Parathyroid adenoma (tissue), 2 donors: Measurements from ENCODE around the gene MTF1.

Source experiments
- H2AFZ ChIP-seq: fragments of 300-600 bp; sonication (generic); one replicate; pipeline ENCODE4 v1.7.0; 2017; ENCODE audit warnings: antibody characterized with exemption, mild to moderate bottlenecking
- H3K27ac ChIP-seq: fragments of 300-600 bp; sonication (generic); one replicate; pipeline ENCODE4 v1.7.0; 2017
- H3K27me3 ChIP-seq: fragments of 300-600 bp; sonication (generic); one replicate; pipeline ENCODE4 v1.7.0; 2017; ENCODE audit warnings: low read length; ENCODE audit not compliant: control insufficient read depth, insufficient read depth
- H3K36me3 ChIP-seq: fragments of 300-600 bp; sonication (generic); one replicate; pipeline ENCODE4 v1.7.0; 2017; ENCODE audit warnings: low read length; ENCODE audit not compliant: control insufficient read depth, insufficient read depth
- H3K4me1 ChIP-seq: fragments of 300-600 bp; sonication (generic); one replicate; pipeline ENCODE4 v1.7.0; 2017; ENCODE audit warnings: control low read depth
- H3K4me2 ChIP-seq: fragments of 300-600 bp; sonication (generic); one replicate; pipeline ENCODE4 v1.7.0; 2017; ENCODE audit warnings: low read length
- H3K4me3 ChIP-seq: fragments of 300-600 bp; sonication (generic); one replicate; pipeline ENCODE4 v1.7.0; 2017; ENCODE audit warnings: low read depth, low read length
- H3K79me2 ChIP-seq: fragments of 300-600 bp; sonication (generic); one replicate; pipeline ENCODE4 v1.7.0; 2017; ENCODE audit warnings: control low read depth
- H3K9ac ChIP-seq: fragments of 300-600 bp; sonication (generic); one replicate; pipeline ENCODE4 v1.7.0; 2017; ENCODE audit warnings: mild to moderate bottlenecking
- H3K9me3 ChIP-seq: fragments of 300-600 bp; sonication (generic); one replicate; pipeline ENCODE4 v1.7.0; 2017; ENCODE audit warnings: low read length; ENCODE audit not compliant: control insufficient read depth
- CTCF ChIP-seq: fragments of 300-600 bp; sonication (generic); IDR thresholded peaks from one replicate; pipeline ENCODE4 v1.7.0; 2017; ENCODE audit warnings: antibody characterized with exemption, mild to moderate bottlenecking
- donor health status: primary hyperparathyroidism.

Gene MTF1

GRCh38 chr1:37883671-37884070 lies 24.3 kb upstream of the MTF1 start:
- Histone ChIP-seq H2AFZ (no peak overlapping the region), H3K4me3 (no peak overlapping the region), H3K4me2 (no peak overlapping the region), H3K36me3 (no peaks in the 10 kb centered on the region), H3K9ac (no peak overlapping the region), H3K79me2 (no peaks in the 10 kb centered on the region), H3K27me3 (no peaks in the 10 kb centered on the region), H3K9me3 (no peaks in the 10 kb centered on the region), H3K27ac (no peak overlapping the region), H3K4me1 (no peaks in the 10 kb centered on the region)
- no peak for TF ChIP-seq CTCF

GRCh38 chr1:37879865-37880264 lies 20.5 kb upstream of the MTF1 start:
- Histone ChIP-seq H3K27ac (no peak overlapping the region), H3K4me1 (no peaks in the 10 kb centered on the region), H2AFZ (no peak overlapping the region), H3K27me3 (no peaks in the 10 kb centered on the region), H3K79me2 (no peaks in the 10 kb centered on the region), H3K4me2 (no peak overlapping the region), H3K9ac (no peak overlapping the region), H3K9me3 (no peaks in the 10 kb centered on the region), H3K4me3 (no peak overlapping the region), H3K36me3 (no peaks in the 10 kb centered on the region)
- no peak for TF ChIP-seq CTCF

GRCh38 chr1:37878071-37878470 lies 18.7 kb upstream of the MTF1 start:
- TF ChIP-seq CTCF: no peak
- Histone ChIP-seq H2AFZ (no peak overlapping the region), H3K27ac (no peak overlapping the region), H3K36me3 (no peaks in the 10 kb centered on the region), H3K4me3 (no peak overlapping the region), H3K79me2 (no peaks in the 10 kb centered on the region), H3K27me3 (no peaks in the 10 kb centered on the region), H3K4me1 (no peaks in the 10 kb centered on the region), H3K9me3 (no peaks in the 10 kb centered on the region), H3K9ac (no peak overlapping the region), H3K4me2 (no peak overlapping the region)

- no peaks in the 10 kb centered on the region for H3K27me3 ChIP-seq
- no peak for TF ChIP-seq CTCF
- H3K9me3 ChIP-seq: no peaks in the 10 kb centered on the region
- no peak overlapping the region for H3K27ac ChIP-seq
- H2AFZ ChIP-seq: no peak overlapping the region
- H3K9ac ChIP-seq: no peak overlapping the region
- H3K4me1 ChIP-seq: no peaks in the 10 kb centered on the region
- no peaks in the 10 kb centered on the region for H3K79me2 ChIP-seq
- no peaks in the 10 kb centered on the region for H3K36me3 ChIP-seq
- no peak overlapping the region for H3K4me3 ChIP-seq
- no peak overlapping the region for H3K4me2 ChIP-seq
These were observed 16.4 kb upstream of the MTF1 start for GRCh38 chr1:37875833-37876232.

- Histone ChIP-seq H3K36me3 (no peaks in the 10 kb centered on the region), H3K79me2 (no peaks in the 10 kb centered on the region), H3K27me3 (no peaks in the 10 kb centered on the region), H3K27ac (no peak overlapping the region), H3K4me3 (no peak overlapping the region), H2AFZ (no peak overlapping the region), H3K9me3 (no peaks in the 10 kb centered on the region), H3K4me1 (no peaks in the 10 kb centered on the region), H3K9ac (no peak overlapping the region), H3K4me2 (no peak overlapping the region)
- TF ChIP-seq CTCF: no peak
These were observed 13.3 kb upstream of the MTF1 start for GRCh38 chr1:37872692-37873091.
